ENCODE data around the gene NPC1L1. TPM values are rescaled to one million over a fixed set of nuclear protein-coding genes. Genes with fewer than 3 reads are reported as not detected.

NPC1L1 gene
- total and polyA plus RNA-seq, 2 of the 13 experiments (the other 11 are each of a cell fraction or from before 2014, with no cell fraction given) = 4.8 to 14.5 TPM

GRCh38 chr7:44565097-44565794, 24.1 kb upstream of the NPC1L1 start (continued):
- TF ChIP-seq ZGPAT (CRISPR knock-in tag; IDR thresholded peaks at IDR 0.05) (peak; percentile 48; the same call in 1 of the 2 replicates), ZNF317 (CRISPR knock-in tag; IDR thresholded peaks at IDR 0.05) (no peak), USF2 (IDR thresholded peaks at IDR 0.05; ENCODE audit: low read depth, low read length) (no peak), USF2 (CRISPR knock-in tag; IDR thresholded peaks at IDR 0.05; ENCODE audit: borderline replicate concordance) (no peak), ARID2 (CRISPR knock-in tag; IDR thresholded peaks at IDR 0.05; ENCODE audit: borderline replicate concordance) (no peak), STAG1 (CRISPR knock-in tag; IDR thresholded peaks at IDR 0.05) (peak; percentile 88), AGO2 (optimal IDR thresholded peaks at IDR 0.05; ENCODE audit: low read depth, low read length) (peak; percentile 44), TRIM22 (IDR thresholded peaks at IDR 0.05) (no peak), POLR2A (IDR thresholded peaks at IDR 0.05; ENCODE audit: insufficient read depth in 1 of 2, low read depth in 2 of 2, low read length in 2 of 2) (peak in 1 of 2 experiments; percentile 33; a peak in 1 of 4 replicates), ZNF142 (CRISPR knock-in tag; IDR thresholded peaks at IDR 0.05) (0 out of 2 replicates have a peak, but pooled peaks have one; percentile 48), ZSCAN31 (CRISPR knock-in tag; IDR thresholded peaks at IDR 0.05; ENCODE audit: low read depth) (no peak), ZBTB38 (CRISPR knock-in tag; IDR thresholded peaks at IDR 0.05) (peak; percentile 43; the same call in 1 of the 2 replicates), ZNF501 (CRISPR knock-in tag; IDR thresholded peaks at IDR 0.05) (no peak), ZNF414 (CRISPR knock-in tag; IDR thresholded peaks at IDR 0.05) (no peak), ZNF598 (CRISPR knock-in tag; IDR thresholded peaks at IDR 0.05; ENCODE audit: borderline replicate concordance) (peak; percentile 52; the same call in 1 of the 2 replicates), RAD51 (IDR thresholded peaks at IDR 0.05; ENCODE audit: borderline replicate concordance) (no peak)

Measured in HepG2 (cell line).